Uterus (tissue), 2 donors: Measurements from ENCODE around the gene LRRC75B.

Source experiments
- CTCF ChIP-seq, 4 experiments: fragments of 200-600 bp in 2 of 4; fragments of 450-650 bp in 2 of 4; sonication (generic) in 2 of 4; IDR thresholded peaks; one replicate each; pipeline ENCODE4 v1.5.1; 2016 to 2019; ENCODE audit warnings: antibody characterized with exemption in 4 of 4, mild to moderate bottlenecking in 2 of 4, moderate library complexity in 1 of 4
- POLR2A ChIP-seq, 2 donors: fragments of 450-650 bp; IDR thresholded peaks; one replicate each; pipeline ENCODE4 v1.6.1; 2016; ENCODE audit warnings: antibody characterized with exemption in 2 of 2, mild to moderate bottlenecking in 1 of 2, moderate library complexity in 1 of 2

- TF ChIP-seq CTCF (IDR thresholded peaks at IDR 0.05) (no peak), POLR2A (IDR thresholded peaks at IDR 0.05) (no peak)
Observed at GRCh38 chr22:24585927-24586546, 6.8 kb downstream of the LRRC75B start.
